Measurements from ENCODE around the gene ZMYM2.

The ZMYM2 gene

DNA sequence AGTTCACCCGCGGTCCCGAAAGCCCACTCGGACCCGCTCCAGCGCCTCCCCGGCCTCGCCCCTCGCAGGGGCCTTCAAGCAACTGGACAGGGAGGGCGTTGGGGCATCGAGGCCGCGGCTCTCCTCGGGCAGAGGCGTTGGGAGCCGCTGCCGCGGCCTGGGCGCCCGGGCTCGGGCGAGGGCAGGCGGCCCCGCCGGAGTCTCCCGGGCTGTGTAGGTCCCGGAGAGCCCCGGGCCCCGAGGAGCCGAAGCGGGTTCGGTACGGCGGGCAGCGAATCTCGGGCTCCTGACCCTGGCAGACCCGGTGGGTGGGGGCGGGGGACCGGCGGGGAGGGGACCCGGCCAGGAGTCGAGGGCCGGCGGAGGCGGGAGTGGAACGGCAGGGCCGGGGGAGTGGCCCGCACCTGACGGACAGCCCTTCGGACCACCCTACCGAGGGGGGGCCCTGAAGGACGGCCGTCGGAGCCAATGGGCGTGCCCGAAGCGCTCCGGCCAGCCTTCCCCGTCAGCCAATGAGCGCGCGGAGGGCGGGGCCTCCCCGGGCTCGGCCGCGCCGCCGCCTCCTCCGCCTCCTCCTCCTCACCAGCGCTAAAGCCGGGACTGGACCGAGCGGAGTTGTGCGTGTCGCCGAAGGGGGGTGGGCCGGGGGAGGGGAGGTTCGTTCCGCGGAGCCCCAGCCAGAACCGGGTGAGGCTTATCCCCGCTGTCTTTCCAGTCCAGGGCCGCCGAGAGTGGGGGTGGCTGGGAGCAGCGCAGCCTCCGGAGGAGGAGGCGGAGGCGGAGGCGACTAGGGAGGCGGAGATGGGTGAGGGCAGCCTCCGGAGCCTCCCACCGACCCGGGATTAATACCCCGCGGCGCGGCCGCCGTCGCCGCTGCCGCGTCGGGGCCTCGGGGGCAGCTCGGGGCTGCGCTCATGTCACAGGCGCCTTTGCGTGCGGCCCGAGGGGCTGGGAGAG is at the start of gene ZMYM2:
ZMYM2 (plus strand) TSS at position 573 of the 957 bp plus-strand sequence. CDS start 34,346 bp downstream, outside the sequence.
- TF ChIP-seq ZFX (IDR thresholded peaks at IDR 0.05): peak; percentile 83
- TF ChIP-seq, protein P1, sequence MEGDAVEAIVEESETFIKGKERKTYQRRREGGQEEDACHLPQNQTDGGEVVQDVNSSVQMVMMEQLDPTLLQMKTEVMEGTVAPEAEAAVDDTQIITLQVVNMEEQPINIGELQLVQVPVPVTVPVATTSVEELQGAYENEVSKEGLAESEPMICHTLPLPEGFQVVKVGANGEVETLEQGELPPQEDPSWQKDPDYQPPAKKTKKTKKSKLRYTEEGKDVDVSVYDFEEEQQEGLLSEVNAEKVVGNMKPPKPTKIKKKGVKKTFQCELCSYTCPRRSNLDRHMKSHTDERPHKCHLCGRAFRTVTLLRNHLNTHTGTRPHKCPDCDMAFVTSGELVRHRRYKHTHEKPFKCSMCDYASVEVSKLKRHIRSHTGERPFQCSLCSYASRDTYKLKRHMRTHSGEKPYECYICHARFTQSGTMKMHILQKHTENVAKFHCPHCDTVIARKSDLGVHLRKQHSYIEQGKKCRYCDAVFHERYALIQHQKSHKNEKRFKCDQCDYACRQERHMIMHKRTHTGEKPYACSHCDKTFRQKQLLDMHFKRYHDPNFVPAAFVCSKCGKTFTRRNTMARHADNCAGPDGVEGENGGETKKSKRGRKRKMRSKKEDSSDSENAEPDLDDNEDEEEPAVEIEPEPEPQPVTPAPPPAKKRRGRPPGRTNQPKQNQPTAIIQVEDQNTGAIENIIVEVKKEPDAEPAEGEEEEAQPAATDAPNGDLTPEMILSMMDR (conservative IDR thresholded peaks at IDR 0.05): no peak
- peak within 1 kb of the TSS; percentile 92 for H3K27ac ChIP-seq

DNA sequence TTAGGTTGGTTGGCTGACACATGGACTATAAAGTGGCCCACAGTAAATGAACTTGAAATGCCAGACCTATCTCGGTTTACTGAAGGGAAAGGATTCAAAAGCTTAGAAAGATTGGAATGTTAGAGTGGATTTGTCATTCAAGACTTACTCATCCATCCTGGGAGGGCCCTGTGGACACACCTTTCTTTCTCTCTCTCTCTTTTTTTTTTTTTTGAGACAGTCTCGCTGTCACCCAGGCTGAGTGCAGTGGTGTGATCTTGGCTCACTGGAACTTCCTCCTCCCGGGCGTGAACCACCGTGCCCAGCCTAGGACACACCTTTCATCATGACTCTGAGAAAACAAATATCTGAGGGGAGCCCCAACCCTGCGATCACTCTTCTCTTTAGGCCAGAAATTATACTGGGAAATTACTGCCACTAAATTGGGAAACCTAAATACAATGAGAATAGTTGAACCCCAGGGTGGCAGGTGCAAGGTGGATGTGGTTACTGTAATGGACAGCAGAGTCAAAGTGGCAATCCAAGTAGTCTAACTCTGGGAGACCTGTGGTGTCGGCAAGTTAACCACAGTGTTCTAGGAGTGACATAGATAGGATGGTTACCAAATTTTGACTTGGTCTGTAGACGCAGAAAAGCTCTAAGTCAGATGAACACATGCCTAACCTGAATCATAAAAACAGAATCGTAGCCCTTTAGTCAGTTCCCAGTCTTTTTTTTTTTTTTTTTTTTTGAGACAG is 48.0 kb upstream of the ZMYM2 start:
- TF ChIP-seq ZFX (IDR thresholded peaks at IDR 0.05): no peak
- TF ChIP-seq, protein P1 (conservative IDR thresholded peaks at IDR 0.05): no peak
- H3K27ac ChIP-seq: no peak overlapping the region

DNA sequence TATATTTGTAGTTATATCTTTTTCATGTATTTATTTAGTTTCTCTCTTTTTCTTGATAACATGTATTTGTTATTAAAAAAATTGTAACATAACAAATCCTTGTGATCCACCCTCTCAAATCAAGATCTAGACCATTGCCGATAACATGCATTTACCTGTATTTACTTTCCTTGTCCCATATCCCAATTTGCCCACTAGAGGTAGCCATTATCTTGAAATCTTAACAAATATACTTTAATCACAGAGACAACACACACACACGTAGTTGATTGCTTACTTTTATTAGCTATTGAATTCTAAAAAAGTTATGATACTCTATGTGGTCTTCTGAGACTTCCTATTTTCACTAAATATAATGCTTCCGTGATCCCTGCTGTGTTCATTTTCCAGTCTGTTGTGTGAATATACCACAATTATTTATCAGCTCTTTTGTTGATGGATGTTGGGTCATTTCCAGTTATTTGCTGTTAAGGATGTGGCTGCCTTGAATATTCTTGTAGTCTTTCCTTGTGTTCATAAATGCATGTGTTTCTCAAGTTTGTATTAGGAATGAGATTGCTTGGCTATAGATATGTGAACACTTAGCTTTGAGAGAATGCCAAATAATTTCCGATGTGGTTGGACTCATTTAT is 31.3 kb upstream of the ZMYM2 start:
- H3K27ac ChIP-seq: no peak overlapping the region

DNA sequence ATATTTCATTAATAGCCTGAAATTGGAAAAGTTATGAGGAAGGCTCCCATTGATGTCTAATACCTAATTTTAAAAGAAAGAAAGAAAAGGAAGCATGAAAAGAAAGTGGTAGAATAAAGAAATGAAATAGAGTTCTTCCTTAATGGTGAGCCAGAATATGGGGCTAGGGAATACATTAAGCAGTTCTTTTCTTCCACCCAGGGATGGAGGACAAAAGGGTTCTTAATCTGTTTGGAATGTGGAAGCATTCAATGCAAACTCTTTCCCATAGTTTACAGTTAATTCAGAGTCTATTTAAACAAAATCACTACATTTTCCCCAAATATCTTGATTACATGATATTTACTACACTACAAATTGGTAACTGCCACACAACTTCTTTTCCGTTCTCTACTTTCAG is 18.4 kb upstream of the ZMYM2 start:
- no peak for TF ChIP-seq ZFX (IDR thresholded peaks at IDR 0.05)
- TF ChIP-seq, protein P1 (conservative IDR thresholded peaks at IDR 0.05): no peak
- H3K27ac ChIP-seq: no peak overlapping the region

More for the DNA sequence above, 31.3 kb upstream of the ZMYM2 start:
- no peak for TF ChIP-seq ZFX (IDR thresholded peaks at IDR 0.05)
- TF ChIP-seq, protein P1 (conservative IDR thresholded peaks at IDR 0.05): peak; percentile 90

DNA sequence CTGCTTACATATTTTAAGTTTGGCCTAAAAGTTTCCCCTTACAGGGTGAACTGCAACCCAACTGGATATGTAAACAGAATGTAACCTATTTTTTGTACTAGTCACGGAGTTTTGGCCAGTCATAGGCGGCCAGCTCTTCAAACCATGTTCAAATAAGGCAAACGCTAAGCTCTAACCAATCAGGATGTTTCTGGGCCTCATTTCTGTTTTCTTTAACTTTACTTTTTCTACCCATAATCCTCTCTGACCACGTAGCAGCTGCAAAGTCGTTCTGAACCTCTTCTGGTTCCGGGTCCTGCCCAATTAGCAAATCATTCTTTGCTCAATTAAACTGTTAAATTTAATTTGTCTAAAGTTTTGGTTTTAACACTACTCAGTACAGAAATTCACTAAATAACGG is 8.2 kb upstream of the ZMYM2 start:
- TF ChIP-seq ZFX (IDR thresholded peaks at IDR 0.05): no peak
- TF ChIP-seq, protein P1 (conservative IDR thresholded peaks at IDR 0.05): no peak
- no peak overlapping the region for H3K27ac ChIP-seq

DNA sequence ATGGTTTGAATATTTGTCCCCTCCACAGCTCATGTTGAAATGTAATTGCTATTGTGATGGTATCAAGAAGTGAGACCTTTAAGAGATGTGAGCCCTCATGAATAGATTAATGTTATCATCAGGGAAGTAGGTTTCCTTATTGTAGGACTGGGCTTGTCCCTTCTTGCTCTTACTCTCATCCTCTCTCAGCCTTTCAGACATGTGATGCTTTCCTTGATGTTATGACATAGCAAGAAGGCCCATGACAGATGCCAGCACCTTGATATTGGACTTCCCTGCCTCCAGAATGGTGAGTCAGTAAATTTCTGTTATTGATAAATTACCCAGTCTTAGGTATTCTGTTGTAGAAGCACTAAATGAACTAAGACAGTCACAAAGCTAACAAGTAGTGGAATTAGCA is 5.7 kb upstream of the ZMYM2 start:
- no peak for TF ChIP-seq ZFX (IDR thresholded peaks at IDR 0.05)
- TF ChIP-seq, protein P1 (conservative IDR thresholded peaks at IDR 0.05): no peak
- H3K27ac ChIP-seq: no peak overlapping the region
